GM18508 (cell line): ENCODE data around the gene PXMP2.
"Not testable (repeated sequence)": the region's sequence is repeated elsewhere in the genome, so short reads cannot be mapped to it uniquely, and the experiment has no call there.

Experiments
- ATAC-seq: cut with Tn5 transposase; IDR thresholded peaks from one replicate; pipeline ENCODE4 v1.9.1; 2021; ENCODE audit warnings: moderate number of reproducible peaks; ENCODE audit not compliant: insufficient read depth, unreplicated experiment

Gene PXMP2

DNA sequence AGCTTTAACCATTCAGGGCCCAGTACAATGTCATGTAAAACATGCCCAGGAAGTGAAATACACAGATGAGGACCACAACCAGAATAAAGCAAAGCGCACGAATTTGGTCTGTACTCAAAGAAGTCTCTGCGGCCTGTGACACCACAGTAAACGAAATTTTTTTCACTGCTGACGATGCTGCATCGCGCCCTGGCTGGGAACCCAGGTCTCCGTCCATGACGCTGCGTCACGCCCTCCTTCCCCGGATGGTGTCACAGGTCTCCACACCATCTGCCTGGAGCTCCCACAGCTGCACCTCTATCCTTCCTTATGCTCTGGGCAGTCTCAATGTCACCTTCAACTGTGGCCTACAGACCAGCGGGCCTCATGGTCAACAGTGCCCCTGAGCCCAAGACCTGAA is 56.4 kb downstream of the PXMP2 start:
- no peak for ATAC-seq

DNA sequence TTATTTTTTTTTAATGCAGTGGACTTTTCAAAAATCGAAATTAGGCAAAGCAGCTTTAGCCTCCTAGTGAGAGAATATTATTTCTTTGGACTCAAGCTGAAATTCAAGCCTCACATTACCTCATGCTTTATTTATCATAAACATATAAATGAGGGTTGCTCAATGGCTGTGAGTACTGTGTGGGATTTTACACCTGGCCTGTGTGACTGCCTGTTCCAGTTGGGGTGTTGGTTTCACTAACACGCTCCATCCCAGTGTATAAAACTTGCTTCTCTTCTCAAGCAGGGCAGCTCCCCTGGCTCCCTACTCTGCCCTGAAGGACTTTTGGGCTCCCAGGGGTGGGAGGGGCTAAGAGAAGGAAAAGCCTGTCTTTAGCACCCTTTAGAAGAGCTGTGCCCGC is 59.2 kb downstream of the PXMP2 start:
- no peak for ATAC-seq

DNA sequence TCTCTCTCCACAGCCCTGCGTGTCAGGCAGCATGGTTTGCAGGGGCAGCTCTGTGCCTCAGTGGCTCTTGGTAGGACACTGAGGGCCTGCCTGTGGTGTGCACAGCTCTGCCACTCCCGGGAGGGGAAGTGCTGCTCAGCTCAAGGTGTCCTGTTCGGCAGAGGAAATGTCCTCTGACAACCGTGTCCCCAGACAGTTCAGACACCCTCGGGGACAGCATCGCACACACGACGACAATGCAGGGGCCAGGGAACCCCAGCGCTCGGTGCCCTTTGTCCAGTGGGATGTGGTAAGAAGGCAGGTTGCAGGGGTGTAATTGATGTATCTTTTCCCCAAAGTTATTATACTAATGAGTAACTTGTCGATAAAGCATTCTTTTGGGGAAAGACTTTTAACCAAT is 60.0 kb downstream of the PXMP2 start:
- no peak for ATAC-seq

GRCh38 chr12:132747896-132748295 is 60.5 kb downstream of the PXMP2 start:
- no peak for ATAC-seq

DNA sequence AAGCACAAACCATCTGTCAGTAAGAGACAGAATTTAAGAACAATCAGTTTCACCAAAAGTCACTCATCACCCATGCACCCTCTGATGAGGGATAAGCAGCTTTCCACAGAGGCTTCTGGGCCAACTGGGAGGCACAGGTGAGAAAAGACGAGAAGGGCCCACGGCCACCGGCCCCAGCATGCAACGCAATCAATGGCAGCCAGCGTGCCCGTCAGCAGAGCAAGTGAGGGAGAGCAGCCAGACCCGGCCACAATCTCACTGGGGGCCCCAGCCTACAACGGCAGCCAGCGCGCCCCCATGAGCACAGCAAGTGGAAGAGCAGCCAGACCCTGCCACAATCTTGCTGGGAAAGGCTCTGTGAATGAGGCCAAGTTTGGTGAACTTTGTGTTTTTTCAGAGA is 60.9 kb downstream of the PXMP2 start:
- no peak for ATAC-seq

DNA sequence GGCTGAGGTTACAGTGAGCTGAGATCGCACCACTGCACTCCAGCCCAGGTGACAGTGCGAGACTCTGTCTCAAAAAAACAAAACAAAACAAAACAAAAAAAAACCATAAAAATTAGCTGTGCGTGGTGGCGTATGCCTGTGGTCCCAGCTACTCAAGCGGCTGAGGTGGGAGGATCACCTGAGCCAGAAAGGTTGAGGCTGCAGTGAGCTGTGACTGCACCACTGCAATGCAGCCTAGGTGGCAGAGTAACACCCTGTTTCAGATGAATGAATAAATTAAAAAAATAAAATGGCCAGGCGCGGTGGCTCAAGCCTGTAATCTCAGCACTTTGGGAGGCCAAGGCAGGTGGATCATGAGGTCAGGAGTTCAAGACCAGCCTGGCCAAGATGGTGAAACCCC is 66.3 kb downstream of the PXMP2 start:
- not testable (repeated sequence) for ATAC-seq

- no peak for ATAC-seq
Observed at GRCh38 chr12:132754160-132754932, 67.0 kb downstream of the PXMP2 start.
